ENCODE measurements around the gene SUSD4. TPM values are rescaled to one million over a fixed set of nuclear protein-coding genes. Genes with fewer than 3 reads are reported as not detected.

Gene SUSD4
- total RNA-seq, 3 donors from 2014 or later (not counting 1 experiment from before 2014, with no cell fraction given) = 0.60 to 1.1 TPM; not detected in 1

DNA sequence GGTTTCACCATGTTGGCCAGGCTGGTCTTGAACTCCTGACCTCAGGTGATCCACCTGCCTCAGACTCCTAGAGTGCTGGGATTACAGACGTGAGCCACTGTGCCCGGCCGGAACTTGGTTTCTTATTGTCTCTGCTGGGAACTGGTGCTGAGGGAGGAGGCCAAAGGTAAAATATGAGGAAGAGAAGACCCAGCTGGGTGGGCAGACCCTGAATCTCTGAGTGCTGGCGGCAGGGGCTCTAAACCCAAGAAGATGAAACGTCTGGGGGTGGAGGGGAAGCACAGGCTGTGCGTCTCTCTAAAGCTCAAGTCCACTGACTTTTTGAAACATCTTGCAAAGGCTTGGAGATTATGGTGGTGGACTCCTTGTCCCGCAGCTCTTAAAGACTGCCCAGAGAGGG, 138.9 kb downstream of the SUSD4 start:
- Mint-ChIP-seq H3K9me3 (no peaks in the 10 kb centered on the region), H3K4me3 (no peak overlapping the region), H3K27ac (no peak overlapping the region), H3K27me3 (ENCODE audit: low read depth in 2 of 2) (peaks cover 12 to 22% of the 10 kb centered on the region in 2 donors), H3K4me1 (peaks cover 8 to 10% of the 10 kb centered on the region in 2 donors), H3K36me3 (no peaks in the 10 kb centered on the region)
- no peak for DNase-seq
- TF ChIP-seq, protein P1, sequence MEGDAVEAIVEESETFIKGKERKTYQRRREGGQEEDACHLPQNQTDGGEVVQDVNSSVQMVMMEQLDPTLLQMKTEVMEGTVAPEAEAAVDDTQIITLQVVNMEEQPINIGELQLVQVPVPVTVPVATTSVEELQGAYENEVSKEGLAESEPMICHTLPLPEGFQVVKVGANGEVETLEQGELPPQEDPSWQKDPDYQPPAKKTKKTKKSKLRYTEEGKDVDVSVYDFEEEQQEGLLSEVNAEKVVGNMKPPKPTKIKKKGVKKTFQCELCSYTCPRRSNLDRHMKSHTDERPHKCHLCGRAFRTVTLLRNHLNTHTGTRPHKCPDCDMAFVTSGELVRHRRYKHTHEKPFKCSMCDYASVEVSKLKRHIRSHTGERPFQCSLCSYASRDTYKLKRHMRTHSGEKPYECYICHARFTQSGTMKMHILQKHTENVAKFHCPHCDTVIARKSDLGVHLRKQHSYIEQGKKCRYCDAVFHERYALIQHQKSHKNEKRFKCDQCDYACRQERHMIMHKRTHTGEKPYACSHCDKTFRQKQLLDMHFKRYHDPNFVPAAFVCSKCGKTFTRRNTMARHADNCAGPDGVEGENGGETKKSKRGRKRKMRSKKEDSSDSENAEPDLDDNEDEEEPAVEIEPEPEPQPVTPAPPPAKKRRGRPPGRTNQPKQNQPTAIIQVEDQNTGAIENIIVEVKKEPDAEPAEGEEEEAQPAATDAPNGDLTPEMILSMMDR (IDR thresholded peaks at IDR 0.05) = no peak
- intact Hi-C loops (cut with micrococcal nuclease) = no loop called here
- ATAC-seq = no peak
- no peaks in the 10 kb centered on the region for H3K36me3 ChIP-seq (ENCODE audit: control insufficient read depth, insufficient read depth, low read length)
- H3K27ac ChIP-seq (ENCODE audit: low read length) = no peak overlapping the region
- peaks cover 28% of the 10 kb centered on the region for H3K4me1 ChIP-seq (ENCODE audit: control insufficient read depth, insufficient read depth, low read length)
- no peaks in the 10 kb centered on the region for H3K9me3 ChIP-seq (ENCODE audit: control insufficient read depth, insufficient read depth, low read length)
- no peaks in the 10 kb centered on the region for H3K27me3 ChIP-seq (ENCODE audit: control insufficient read depth, insufficient read depth, low read length)
- H3K4me3 ChIP-seq (ENCODE audit: low read length) = no peak overlapping the region
- WGBS (ENCODE audit: insufficient coverage) = 96% methylated on average over 7 of the region's 7 CpGs

DNA sequence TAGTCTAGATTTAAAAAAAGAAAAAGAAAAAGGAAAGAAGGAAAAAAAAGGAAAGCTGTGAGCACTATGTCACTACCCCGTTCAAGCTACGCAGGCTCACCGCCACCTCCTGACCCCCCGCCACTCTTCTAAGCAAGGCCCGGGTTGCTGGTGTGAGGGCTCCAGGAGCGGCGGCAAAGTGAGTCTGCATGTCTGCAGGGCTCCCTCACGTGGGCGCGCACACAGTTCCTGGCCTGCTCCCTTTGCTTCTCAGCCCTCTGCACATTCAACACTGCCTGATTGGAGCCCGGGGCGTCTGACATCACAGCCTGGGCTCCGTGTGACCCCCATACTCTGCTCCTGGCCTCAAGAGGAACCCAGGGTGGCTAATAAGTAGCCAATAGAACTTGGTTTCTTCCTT, 139.5 kb downstream of the SUSD4 start:
- Histone ChIP-seq H3K4me3 (ENCODE audit: low read length) (no peak overlapping the region), H3K9me3 (ENCODE audit: control insufficient read depth, insufficient read depth, low read length) (peaks cover 1% of the 10 kb centered on the region), H3K36me3 (ENCODE audit: control insufficient read depth, insufficient read depth, low read length) (no peaks in the 10 kb centered on the region), H3K27me3 (ENCODE audit: control insufficient read depth, insufficient read depth, low read length) (no peaks in the 10 kb centered on the region), H3K4me1 (ENCODE audit: control insufficient read depth, insufficient read depth, low read length) (peaks cover 22% of the 10 kb centered on the region), H3K27ac (ENCODE audit: low read length) (no peak overlapping the region)
- DNase-seq (peak in 1 of 2 donors; percentile 17), ATAC-seq (no peak)
- Mint-ChIP-seq H3K4me3 (no peak overlapping the region), H3K27me3 (ENCODE audit: low read depth in 2 of 2) (peaks cover 12 to 22% of the 10 kb centered on the region in 2 donors), H3K27ac (no peak overlapping the region), H3K9me3 (no peaks in the 10 kb centered on the region), H3K4me1 (peaks cover 6 to 7% of the 10 kb centered on the region in 2 donors), H3K36me3 (no peaks in the 10 kb centered on the region)
- intact Hi-C loops (cut with micrococcal nuclease) = no loop called here
- TF ChIP-seq, protein P1 (IDR thresholded peaks at IDR 0.05) = no peak
- WGBS (ENCODE audit: insufficient coverage) = 90% methylated on average over 13 of the region's 13 CpGs

DNA sequence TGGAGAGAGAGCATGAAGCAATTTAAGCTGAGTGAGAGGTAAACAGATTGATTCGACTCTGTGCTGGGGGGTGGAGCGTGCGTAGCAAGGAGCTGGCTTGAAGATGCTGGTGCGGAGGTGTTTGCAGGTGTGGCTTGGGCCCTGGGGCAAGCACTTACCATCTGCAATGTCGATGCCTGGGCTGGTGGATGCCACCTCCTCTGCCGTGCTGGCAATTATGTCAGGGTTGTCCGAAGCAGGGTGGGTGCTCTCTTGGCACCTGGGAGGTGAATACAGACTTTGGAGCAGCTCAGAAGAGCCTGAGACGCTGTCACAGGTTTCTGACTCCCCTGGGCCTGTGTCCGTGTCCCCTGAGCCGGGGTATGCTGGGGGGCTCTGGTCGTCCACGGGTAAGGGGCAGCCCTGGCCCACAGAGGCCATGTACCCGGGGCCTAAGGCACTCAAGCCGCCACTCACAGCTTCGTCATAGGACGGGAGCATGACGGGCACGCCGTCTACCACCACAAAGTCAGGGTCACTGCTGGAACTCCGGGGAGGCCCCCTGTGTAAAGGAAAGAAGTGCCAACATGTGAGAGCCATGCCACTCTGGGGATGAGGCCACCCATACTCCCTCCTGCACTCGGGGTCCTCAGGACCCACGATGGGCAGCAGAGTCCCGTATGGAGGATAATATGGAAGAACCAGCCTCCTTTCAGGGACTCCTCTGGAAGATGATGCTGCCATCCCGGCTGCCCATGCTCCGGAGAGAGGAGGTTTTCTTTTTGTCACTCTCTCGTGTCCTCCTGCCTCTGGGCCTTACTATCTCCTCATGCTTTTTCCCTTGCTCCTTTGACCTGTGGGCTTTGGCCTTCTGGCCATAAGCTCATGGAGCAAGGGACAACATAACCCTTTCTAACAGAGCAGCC, 140.6 kb downstream of the SUSD4 start:
- no peaks in the 10 kb centered on the region for H3K36me3 ChIP-seq (ENCODE audit: control insufficient read depth, insufficient read depth, low read length)
- H3K9me3 ChIP-seq (ENCODE audit: control insufficient read depth, insufficient read depth, low read length) = peaks cover 11% of the 10 kb centered on the region
- intact Hi-C loops (cut with micrococcal nuclease) = no loop called here
- H3K4me1 ChIP-seq (ENCODE audit: control insufficient read depth, insufficient read depth, low read length) = peaks cover 11% of the 10 kb centered on the region
- DNase-seq = no peak
- no peak overlapping the region for H3K4me3 ChIP-seq (ENCODE audit: low read length)
- no peak overlapping the region for H3K27ac Mint-ChIP-seq
- TF ChIP-seq, protein P1 (IDR thresholded peaks at IDR 0.05) = no peak
- H3K27me3 Mint-ChIP-seq (ENCODE audit: low read depth in 2 of 2) = peaks cover 12 to 22% of the 10 kb centered on the region in 2 donors
- H3K27me3 ChIP-seq (ENCODE audit: control insufficient read depth, insufficient read depth, low read length) = no peaks in the 10 kb centered on the region
- H3K4me3 Mint-ChIP-seq = no peak overlapping the region
- no peak overlapping the region for H3K27ac ChIP-seq (ENCODE audit: low read length)
- WGBS (ENCODE audit: insufficient coverage) = 91% methylated on average over 26 of the region's 26 CpGs
- H3K36me3 Mint-ChIP-seq = peaks cover 8% of the 10 kb centered on the region
- peaks cover 4% of the 10 kb centered on the region in 2 donors for H3K9me3 Mint-ChIP-seq
- peaks cover 4 to 5% of the 10 kb centered on the region in 2 donors for H3K4me1 Mint-ChIP-seq
- peak in 1 of 3 donors; percentile 19 for ATAC-seq

Data from natural killer cell (primary cell).